ENCODE data around the gene OXA1L.
"Not testable (repeated sequence)": the region's sequence is repeated elsewhere in the genome, so short reads cannot be mapped to it uniquely, and the experiment has no call there.

The OXA1L gene

DNA sequence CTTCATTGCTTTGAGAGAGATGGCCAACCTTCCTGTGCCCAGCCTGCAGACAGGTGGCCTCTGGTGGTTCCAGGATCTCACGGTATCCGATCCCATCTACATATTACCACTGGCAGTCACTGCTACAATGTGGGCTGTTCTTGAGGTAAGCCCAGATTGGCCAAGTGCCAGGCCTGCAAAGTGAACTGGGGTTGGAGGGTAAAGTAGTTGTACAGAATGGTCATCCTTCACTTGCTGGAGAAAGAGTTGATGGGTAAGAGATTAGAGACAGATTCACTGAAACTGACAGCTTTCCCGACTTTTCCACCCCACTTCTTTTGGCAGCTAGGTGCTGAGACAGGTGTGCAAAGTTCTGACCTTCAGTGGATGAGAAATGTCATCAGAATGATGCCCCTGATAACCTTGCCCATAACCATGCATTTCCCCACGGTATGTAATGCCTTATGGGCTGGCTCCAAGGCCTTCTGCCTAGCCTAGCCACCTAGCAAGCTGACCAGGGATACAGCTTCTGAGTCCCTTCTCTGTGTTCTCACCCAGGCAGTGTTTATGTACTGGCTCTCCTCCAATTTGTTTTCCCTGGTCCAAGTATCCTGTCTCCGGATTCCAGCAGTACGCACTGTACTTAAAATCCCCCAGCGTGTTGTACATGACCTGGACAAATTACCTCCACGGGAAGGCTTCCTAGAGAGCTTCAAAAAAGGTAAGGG, 4.1 kb downstream of the OXA1L start:
- no peak for DNase-seq

DNA sequence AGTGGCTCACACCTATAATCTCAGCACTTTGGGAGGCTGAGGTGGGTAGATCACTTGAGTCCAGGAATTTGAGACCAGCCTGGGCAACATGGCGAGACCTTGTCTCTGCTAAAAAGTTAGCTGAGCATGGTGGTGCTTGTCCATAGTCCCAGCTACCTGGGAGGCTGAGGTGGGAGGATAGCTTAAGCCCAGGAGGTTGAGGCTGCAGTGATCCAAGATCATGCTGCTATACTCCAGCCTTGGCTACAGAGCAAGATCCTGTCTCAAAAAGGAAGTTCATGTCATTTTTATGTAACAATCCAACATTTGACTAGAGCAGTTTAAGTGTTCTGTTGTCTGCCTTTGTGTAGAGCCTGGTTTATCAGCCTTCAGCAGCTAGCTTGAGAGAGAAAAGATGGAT, 6.2 kb downstream of the OXA1L start:
- DNase-seq = no peak

DNA sequence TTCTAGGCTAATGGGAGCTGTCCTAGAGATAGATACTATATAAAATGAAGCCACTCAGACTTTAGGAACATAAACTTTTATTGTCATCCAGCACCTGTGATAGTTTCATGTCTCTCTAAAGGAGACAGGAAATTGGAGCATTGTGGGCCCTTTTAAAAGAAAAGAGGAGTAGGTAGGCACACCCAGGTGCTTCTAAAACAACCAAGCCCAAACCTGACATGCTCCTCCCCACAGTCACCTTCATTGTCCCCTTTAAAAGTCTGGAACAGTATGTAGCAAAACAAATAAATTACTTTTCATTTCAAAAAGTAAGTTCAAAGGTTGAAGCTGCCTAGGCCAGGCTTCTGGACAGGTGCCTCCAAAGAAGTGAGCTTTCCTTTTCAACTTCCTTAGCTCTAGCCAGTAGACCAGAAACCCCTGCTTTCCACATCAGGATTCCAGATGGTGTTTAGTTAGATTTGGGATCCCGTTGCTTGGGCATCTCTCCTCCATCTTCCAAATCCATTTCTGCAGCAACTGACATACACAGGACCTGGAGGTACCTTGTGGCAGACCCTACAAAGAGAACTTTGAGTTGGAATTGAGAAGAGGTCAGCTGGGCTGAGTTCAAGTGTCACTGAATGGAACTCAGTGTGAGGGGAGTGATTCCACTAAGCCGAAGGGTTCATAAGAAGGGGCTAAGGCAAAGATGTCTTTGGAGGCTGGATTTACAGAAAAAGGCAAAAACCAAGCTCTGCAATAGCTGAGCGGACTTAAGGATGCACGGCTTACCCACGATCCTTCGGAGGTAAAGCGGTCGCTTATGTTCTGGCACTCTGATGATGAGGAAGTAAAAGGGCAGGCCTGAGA, 6.9 kb downstream of the OXA1L start:
- no peak for DNase-seq

DNA sequence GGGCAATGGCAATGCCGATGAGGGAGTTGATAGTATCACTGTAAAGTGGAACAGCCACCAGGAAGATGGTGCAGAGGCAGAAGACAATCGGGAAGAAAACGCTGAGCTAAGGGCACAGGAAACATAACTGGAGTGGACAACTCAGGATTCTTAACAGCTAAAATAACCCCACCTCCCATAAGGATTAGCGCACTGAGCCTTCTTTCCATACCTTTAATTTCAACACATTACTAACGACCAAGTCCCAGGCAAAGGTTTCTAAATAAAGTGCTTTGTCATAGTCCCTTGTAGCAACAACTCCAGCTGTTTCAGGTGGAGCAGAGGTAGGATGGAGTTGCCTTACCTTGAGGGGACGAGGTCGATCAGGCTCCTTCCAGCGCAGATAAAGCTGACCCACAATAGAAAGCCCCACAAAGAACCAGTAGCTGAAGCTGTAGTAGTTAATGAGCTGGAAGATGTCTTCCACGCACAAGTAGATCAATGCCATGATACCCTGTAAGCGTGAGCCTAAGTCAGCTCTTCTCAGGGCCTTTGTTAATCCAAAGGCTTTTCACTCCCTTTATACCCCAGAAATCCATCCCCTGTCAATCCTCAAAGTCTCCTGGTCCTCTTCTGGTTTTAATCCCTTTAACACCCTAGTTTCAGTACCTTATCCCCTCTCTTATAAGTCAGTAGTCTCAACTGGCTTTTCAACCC, 7.7 kb downstream of the OXA1L start:
- DNase-seq = no peak

DNA sequence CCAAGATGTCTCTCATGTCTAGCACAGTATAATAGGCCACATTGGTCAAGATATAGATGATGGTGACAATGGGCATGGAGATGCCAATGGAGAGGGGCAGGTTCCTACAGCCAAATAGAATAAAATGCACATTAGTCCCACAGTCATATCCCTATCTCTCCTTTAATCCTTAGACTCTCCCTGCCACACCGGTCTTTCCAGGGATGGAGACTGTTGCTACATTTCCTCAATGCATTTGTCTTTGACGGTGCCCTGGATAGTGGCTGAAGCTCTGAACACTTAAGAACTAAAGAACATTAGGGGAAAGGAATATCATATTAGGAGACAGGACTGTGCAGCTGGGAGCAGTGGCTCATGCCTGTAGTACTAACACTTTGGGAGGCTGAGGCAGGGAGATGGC, 9.7 kb downstream of the OXA1L start:
- no peak for DNase-seq

DNA sequence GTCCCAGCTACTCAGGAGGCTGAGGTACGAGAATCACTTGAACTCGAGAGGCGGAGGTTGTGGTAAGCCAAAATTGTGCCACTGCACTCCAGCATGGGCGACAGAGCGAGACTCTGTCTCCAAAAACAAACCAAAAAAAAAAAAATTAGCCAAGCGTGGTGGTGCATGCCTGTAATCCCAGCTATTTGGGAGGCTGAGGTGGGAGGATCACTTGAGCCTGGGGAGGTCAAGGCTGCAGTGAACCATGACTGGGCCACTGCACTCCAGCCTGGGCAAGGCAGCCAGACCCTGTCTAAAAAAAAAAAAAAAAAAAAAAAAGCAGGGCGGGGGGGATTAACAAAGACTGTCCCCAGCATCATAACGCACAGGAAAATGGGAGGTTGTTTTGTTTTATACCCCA, 10.4 kb downstream of the OXA1L start:
- DNase-seq = not testable (repeated sequence)

DNA sequence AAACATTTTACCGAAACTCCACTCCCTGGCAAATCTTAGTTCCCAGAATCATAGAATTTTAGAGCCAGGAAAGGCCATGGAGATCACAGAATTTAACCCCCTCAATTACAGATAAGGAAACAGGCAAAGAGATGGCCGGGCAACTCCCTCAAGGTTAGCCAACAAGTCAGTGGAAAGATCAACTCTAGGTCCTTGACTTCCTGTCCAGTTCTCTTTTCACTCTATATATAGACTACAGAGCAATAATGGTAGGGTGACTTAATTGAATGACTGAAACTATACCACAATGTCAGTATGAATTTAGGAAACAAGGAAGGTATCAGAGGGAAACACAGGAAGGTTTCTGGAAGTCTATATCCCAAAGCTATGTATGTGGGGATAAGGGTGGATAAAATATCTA, 11.6 kb downstream of the OXA1L start:
- peak in 1 of 2 donors; percentile 33 for DNase-seq

- DNase-seq = no peak
Measured at GRCh38 chr14:22780105-22780679, 13.7 kb downstream of the OXA1L start.

DNA sequence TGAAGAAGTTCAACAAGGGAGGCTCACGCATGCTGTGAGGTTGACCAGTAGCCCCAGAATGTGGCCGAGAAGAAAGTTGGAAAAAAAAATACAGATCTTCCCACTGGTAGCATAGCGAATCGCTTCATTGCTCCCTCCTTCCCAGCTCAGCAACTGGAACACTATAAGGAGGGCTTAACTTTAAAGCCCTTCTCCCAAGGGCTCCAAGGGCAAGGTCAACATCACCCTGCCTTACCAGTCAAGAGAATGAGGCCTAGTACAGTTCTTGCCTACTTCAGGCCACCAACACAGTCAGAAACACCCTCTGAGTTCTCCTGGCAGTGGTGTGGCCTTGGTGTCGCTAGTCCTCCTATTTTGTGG, 14.4 kb downstream of the OXA1L start:
- DNase-seq = no peak

- DNase-seq = no peak
Measured at GRCh38 chr14:22781301-22781991, 15.0 kb downstream of the OXA1L start.

DNA sequence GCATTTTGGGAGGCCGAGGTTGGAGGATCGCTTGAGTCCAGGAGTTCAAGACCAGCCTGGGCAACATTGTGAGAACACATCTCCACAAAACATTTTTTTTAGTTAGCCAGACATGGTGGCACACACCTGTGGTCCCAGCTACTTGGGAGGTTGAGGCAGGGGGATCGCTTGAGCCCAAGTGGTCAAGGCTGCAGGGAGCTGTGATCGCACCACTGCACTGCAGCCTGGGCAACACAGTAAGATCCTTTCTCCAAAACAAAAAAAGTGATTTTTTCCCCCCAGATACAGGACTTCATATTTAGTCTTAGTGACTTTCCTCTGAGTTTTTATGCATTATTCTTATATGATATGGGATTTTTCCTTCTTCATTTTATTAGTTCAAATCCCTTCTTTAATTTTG, 20.2 kb downstream of the OXA1L start:
- no peak for DNase-seq

GRCh38 chr14:22791301-22791700, 24.8 kb downstream of the OXA1L start:
- DNase-seq = peak; percentile 85 to 94

- DNase-seq = no peak
Measured at GRCh38 chr14:22792158-22792557, 25.7 kb downstream of the OXA1L start.

- DNase-seq = not testable (repeated sequence)
Measured at GRCh38 chr14:22793550-22793949, 27.1 kb downstream of the OXA1L start.

DNA sequence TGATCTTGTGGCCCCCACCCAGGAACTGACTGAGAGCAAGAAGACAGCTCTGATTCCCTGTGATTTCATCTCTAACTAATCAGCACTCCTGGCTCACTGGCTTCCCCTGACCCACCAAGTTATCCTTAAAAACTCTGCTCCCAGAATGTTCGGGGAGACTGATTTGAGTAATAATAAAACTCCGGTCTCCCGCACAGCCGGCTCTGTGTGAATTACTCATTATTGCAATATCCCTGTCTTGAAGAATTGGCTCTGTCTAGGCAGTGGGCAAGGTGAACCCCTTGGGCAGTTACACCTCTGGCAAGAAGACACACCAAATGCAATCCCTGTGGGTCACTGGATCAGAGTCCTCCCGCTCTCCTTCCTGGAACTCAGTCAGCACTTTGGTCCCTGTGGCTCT, 27.5 kb downstream of the OXA1L start:
- DNase-seq = no peak

GRCh38 chr14:22794551-22794951, 28.1 kb downstream of the OXA1L start:
- no peak for DNase-seq

DNA sequence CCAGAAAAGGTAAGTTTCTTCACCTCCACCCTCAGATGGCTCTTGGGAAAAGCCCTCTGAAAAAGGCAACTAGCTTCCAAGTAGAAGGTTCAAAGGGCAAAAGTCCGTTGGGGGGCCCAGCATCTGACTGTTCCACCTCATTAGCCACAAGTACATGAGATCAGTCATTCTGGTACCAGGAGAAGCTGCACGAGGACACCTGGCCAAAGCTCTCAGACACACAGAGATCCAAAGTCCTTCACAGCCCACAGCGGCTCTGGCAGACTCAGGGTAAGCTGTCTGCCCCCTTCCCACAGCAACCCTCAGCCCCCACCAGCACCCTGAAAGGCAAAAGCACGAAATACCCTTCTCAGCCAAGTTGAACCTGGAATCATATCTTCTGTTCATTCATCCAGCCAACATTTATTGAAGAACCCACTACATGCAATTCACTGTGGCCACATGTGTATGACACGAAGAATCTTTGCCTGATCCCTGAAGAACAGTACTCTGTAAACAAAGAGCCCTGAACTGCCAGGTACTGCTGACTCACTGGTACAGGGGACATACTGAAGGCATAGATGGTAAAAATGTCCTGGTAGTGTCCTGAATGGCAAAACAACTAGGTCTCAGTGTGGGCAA, 29.7 kb downstream of the OXA1L start:
- DNase-seq = no peak

DNA sequence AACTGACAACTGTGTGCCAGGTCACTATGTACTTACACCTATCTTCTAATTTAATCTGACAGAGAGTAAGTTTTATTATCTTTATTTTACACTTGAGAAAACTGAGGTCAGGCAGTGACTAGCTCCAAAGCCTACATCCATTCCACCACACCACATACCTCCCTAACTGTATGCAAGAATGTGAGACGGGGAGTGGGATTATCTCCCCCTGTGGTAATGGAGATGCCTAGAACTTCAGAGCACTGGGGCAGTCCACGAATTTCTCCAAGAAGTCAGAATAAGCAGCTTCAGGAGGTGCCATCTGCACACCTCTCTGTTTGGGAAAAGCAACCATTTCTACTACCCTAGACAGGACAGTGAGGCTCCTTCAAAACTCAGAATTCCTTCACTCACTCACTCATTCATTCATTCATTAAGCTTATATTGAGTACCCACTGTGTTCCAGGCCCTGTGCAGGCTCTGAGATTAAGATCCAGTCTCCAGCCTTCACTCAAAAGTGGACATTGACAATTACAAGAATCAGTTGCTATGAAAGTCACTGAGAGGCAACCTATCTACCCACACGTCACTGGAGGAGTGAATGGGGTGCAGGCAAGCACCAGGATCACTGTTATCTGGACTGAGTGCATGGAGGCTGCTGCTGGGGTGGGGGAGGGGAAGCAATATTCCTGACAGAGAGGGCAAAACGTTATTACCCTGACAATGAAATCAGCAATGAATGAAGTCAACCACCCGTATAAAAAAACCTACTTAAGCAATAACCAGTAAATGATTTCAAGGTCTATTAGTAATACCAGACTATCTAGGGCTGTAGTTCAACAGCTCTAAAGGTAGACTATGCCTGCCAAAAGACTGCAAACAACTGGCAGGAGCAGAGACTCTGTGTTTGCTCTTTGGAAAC, 30.8 kb downstream of the OXA1L start:
- no peak for DNase-seq

GRCh38 chr14:22798528-22798927, 32.0 kb downstream of the OXA1L start:
- peak; percentile 67 to 69 for DNase-seq

- peak; percentile 64 to 82 for DNase-seq
Measured at GRCh38 chr14:22800346-22800745, 33.9 kb downstream of the OXA1L start.

DNA sequence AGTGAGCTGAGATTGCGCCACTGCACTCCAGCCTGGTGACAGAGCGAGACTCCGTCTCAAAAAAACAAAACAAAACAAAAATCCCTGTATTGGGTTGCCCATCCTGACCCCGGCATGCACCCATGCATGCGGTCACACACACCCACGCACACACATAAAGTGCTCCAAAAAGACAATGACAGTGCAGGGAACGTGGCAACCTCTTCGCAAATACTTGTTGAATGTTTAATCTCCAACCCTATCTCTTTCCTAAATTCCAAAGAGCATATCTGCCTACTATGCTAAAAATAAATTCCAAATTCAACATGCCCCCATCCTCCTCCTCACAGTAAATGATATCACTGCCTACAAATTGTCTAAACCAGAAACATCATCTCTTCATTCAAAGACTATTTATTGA, 35.2 kb downstream of the OXA1L start:
- DNase-seq = peak in 1 of 2 donors; percentile 59
